ENCODE measurements around the gene PPP1R3A. TPM values are rescaled to one million over a fixed set of nuclear protein-coding genes. Genes with fewer than 3 reads are reported as not detected.

The PPP1R3A gene
- total RNA-seq, 1 donor from 2014 or later, result not detected

- H3K4me1 ChIP-seq, result no peaks in the 10 kb centered on the region
- TF ChIP-seq CTCF (IDR thresholded peaks at IDR 0.05), result no peak
- H3K4me3 ChIP-seq, result no peak overlapping the region
- no peaks in the 10 kb centered on the region for H3K9me3 ChIP-seq
- no peak for DNase-seq (ENCODE audit: low spot score in 2 of 2)
- H3K27ac ChIP-seq, result no peak overlapping the region
- H3K27me3 ChIP-seq, result no peaks in the 10 kb centered on the region
- intact Hi-C loops (cut with DNase I), result no loop called here
- no peaks in the 10 kb centered on the region for H3K36me3 ChIP-seq
These were observed 40.3 kb downstream of the PPP1R3A start for GRCh38 chr7:113878394-113878992.

GRCh38 chr7:113875224-113875623 is 43.6 kb downstream of the PPP1R3A start:
- no peaks in the 10 kb centered on the region for H3K27me3 ChIP-seq
- H3K36me3 ChIP-seq, result no peaks in the 10 kb centered on the region
- no peak for TF ChIP-seq CTCF (IDR thresholded peaks at IDR 0.05)
- intact Hi-C loops (cut with DNase I), result no loop called here
- DNase-seq (ENCODE audit: low spot score in 2 of 2), result no peak
- H3K27ac ChIP-seq, result no peak overlapping the region
- no peaks in the 10 kb centered on the region for H3K4me1 ChIP-seq
- no peaks in the 10 kb centered on the region for H3K9me3 ChIP-seq
- no peak overlapping the region for H3K4me3 ChIP-seq

GRCh38 chr7:113873554-113874151 is 45.2 kb downstream of the PPP1R3A start:
- no peaks in the 10 kb centered on the region for H3K27me3 ChIP-seq
- H3K4me1 ChIP-seq, result no peaks in the 10 kb centered on the region
- no peaks in the 10 kb centered on the region for H3K9me3 ChIP-seq
- H3K4me3 ChIP-seq, result no peak overlapping the region
- DNase-seq (ENCODE audit: low spot score in 2 of 2), result no peak
- no peak overlapping the region for H3K27ac ChIP-seq
- H3K36me3 ChIP-seq, result no peaks in the 10 kb centered on the region
- intact Hi-C loops (cut with DNase I), result no loop called here
- no peak for TF ChIP-seq CTCF (IDR thresholded peaks at IDR 0.05)

GRCh38 chr7:113872981-113873380 is 45.8 kb downstream of the PPP1R3A start:
- no peaks in the 10 kb centered on the region for H3K4me1 ChIP-seq
- H3K9me3 ChIP-seq, result no peaks in the 10 kb centered on the region
- no peak overlapping the region for H3K27ac ChIP-seq
- no peak for TF ChIP-seq CTCF (IDR thresholded peaks at IDR 0.05)
- H3K4me3 ChIP-seq, result no peak overlapping the region
- intact Hi-C loops (cut with DNase I), result no loop called here
- H3K36me3 ChIP-seq, result no peaks in the 10 kb centered on the region
- H3K27me3 ChIP-seq, result no peaks in the 10 kb centered on the region
- no peak for DNase-seq (ENCODE audit: low spot score in 2 of 2)

GRCh38 chr7:113867325-113867724 is 51.5 kb downstream of the PPP1R3A start:
- no peak for DNase-seq (ENCODE audit: low spot score in 2 of 2)
- intact Hi-C loops (cut with DNase I), result no loop called here
- H3K4me1 ChIP-seq, result no peaks in the 10 kb centered on the region

More at GRCh38 chr7:113867325-113867724, 51.5 kb downstream of the PPP1R3A start:
- Histone ChIP-seq H3K27ac (no peak overlapping the region), H3K36me3 (no peaks in the 10 kb centered on the region), H3K27me3 (no peaks in the 10 kb centered on the region), H3K4me3 (no peak overlapping the region), H3K9me3 (no peaks in the 10 kb centered on the region)
- TF ChIP-seq CTCF (IDR thresholded peaks at IDR 0.05), result no peak

Data from ascending aorta (tissue), 2 donors.